MCF 10A (cell line): ENCODE measurements around the gene PPM1A. TPM values are rescaled to one million over a fixed set of nuclear protein-coding genes. Genes with fewer than 3 reads are reported as not detected.

Experiments
- BruUV-seq: library from RNA; stranded (reverse); fragments of 400-500 nt; replicated peaks from 2 replicates; lab custom pipeline; 2021; lab: Mats Ljungman, UMichigan
- CTCF ChIA-PET: fragments of 300-600 bp; sonication (Branson Sonifier 250); formaldehyde crosslinking; extraction: SDS; loops from one replicate; lab custom pipeline; 2021; ENCODE audit warnings: antibody characterized with exemption, inconsistent platforms; lab: Yijun Ruan, JAX
- POLR2A ChIA-PET: fragments of 300-600, 350-650 bp; sonication (Branson Sonifier 250); formaldehyde crosslinking; extraction: SDS; loops from one replicate; lab custom pipeline; 2020; ENCODE audit warnings: antibody characterized with exemption, inconsistent platforms; lab: Yijun Ruan, JAX
- DNase-seq: peaks from one replicate; pipeline ENCODE4 v3.0.0-alpha.2; 2018; ENCODE audit not compliant: unreplicated experiment
- H3K27ac Mint-ChIP-seq: one replicate; pipeline ENCODE4 v1.8.0; 2022; ENCODE audit warnings: mild to moderate bottlenecking, low read depth, mixed read lengths; ENCODE audit not compliant: unreplicated experiment
- H3K27me3 Mint-ChIP-seq: one replicate; pipeline ENCODE4 v1.8.0; 2022; ENCODE audit warnings: mixed read lengths; ENCODE audit not compliant: insufficient read depth, unreplicated experiment
- H3K36me3 Mint-ChIP-seq: one replicate; pipeline ENCODE4 v1.8.0; 2022; ENCODE audit warnings: mild to moderate bottlenecking, moderate library complexity, mixed read lengths; ENCODE audit not compliant: insufficient read depth, unreplicated experiment
- H3K4me1 Mint-ChIP-seq: one replicate; pipeline ENCODE4 v1.8.0; 2022; ENCODE audit warnings: mixed read lengths; ENCODE audit not compliant: insufficient read depth, unreplicated experiment
- H3K4me3 Mint-ChIP-seq: one replicate; pipeline ENCODE4 v1.8.0; 2022; ENCODE audit warnings: mild to moderate bottlenecking, moderate library complexity, mixed read lengths; ENCODE audit not compliant: unreplicated experiment
- H3K9me3 Mint-ChIP-seq: one replicate; pipeline ENCODE4 v1.8.0; 2022; ENCODE audit warnings: mixed read lengths; ENCODE audit not compliant: unreplicated experiment
- CTCF ChIP-seq: fragments of 200-600 bp; IDR thresholded peaks from one replicate; pipeline ENCODE4 v1.8.0; 2022; ENCODE audit warnings: antibody characterized with exemption, mild to moderate bottlenecking; ENCODE audit not compliant: unreplicated experiment
- intact Hi-C: fragments of 100-400 bp; cut with micrococcal nuclease; formaldehyde crosslinking; loops from 2 replicates; pipeline ENCODE4 v1.14.1; 2022
- total RNA-seq: library from RNA; stranded (reverse); gene quantifications from 2 replicates; pipeline ENCODE4 v1.2.3, GENCODE V29; 2022

Gene PPM1A
- total RNA-seq, 1 experiment from 2014 or later = 50.4 TPM

- H3K27ac Mint-ChIP-seq = no peak overlapping the region
- intact Hi-C loops = no loop called here
- peaks cover 22% of the 10 kb centered on the region for H3K4me1 Mint-ChIP-seq
- DNase-seq = no peak
- peaks cover 7% of the 10 kb centered on the region for H3K9me3 Mint-ChIP-seq
- H3K27me3 Mint-ChIP-seq = no peaks in the 10 kb centered on the region
- H3K4me3 Mint-ChIP-seq = no peak overlapping the region
- H3K36me3 Mint-ChIP-seq = no peaks in the 10 kb centered on the region
- CTCF ChIA-PET = no interaction called here
- no peak for TF ChIP-seq CTCF
- POLR2A ChIA-PET = interaction anchor here (0.8 kb wide), 1 partner anchor 994 kb away, joined by 4 read pairs; no protein-coding TSS in a partner anchor
- BruUV-seq = no TSS peak
Observed at GRCh38 chr14:60274448-60274847, 25.4 kb downstream of the PPM1A start.

- TF ChIP-seq CTCF = no peak
- Mint-ChIP-seq H3K4me1 (peaks cover 22% of the 10 kb centered on the region), H3K27me3 (no peaks in the 10 kb centered on the region), H3K36me3 (no peaks in the 10 kb centered on the region), H3K9me3 (peaks cover 7% of the 10 kb centered on the region), H3K4me3 (no peak overlapping the region), H3K27ac (no peak overlapping the region)
- no TSS peak for BruUV-seq
- POLR2A ChIA-PET = no interaction called here
- CTCF ChIA-PET = interaction anchor here (0.6 to 0.7 kb wide), 2 partner anchors 66 to 86 kb away, joined by 3 to 4 read pairs; no protein-coding TSS in a partner anchor
- intact Hi-C loops = no loop called here
- DNase-seq = no peak
Observed at GRCh38 chr14:60275932-60276331, 26.9 kb downstream of the PPM1A start.

- Mint-ChIP-seq H3K9me3 (peaks cover 7% of the 10 kb centered on the region), H3K4me3 (no peak overlapping the region), H3K36me3 (no peaks in the 10 kb centered on the region), H3K27me3 (no peaks in the 10 kb centered on the region), H3K4me1 (peaks cover 22% of the 10 kb centered on the region), H3K27ac (no peak overlapping the region)
- TF ChIP-seq CTCF = no peak
- ChIA-PET CTCF (interaction anchor here (0.7 kb wide), 1 partner anchor 86 kb away, joined by 4 read pairs; no protein-coding TSS in a partner anchor), POLR2A (no interaction called here)
- DNase-seq = no peak
- no TSS peak for BruUV-seq
- intact Hi-C loops = no loop called here
Observed at GRCh38 chr14:60276347-60276746, 27.3 kb downstream of the PPM1A start.

GRCh38 chr14:60277605-60278190 is 28.7 kb downstream of the PPM1A start:
- no peak overlapping the region for H3K27ac Mint-ChIP-seq
- H3K4me3 Mint-ChIP-seq = no peak overlapping the region
- H3K27me3 Mint-ChIP-seq = no peaks in the 10 kb centered on the region
- BruUV-seq = no TSS peak
- peaks cover 22% of the 10 kb centered on the region for H3K4me1 Mint-ChIP-seq
- DNase-seq = no peak
- ChIA-PET CTCF (no interaction called here), POLR2A (interaction anchor here (0.7 kb wide), 1 partner anchor 1464 kb away, joined by 3 read pairs; no protein-coding TSS in a partner anchor)
- intact Hi-C loops = no loop called here
- TF ChIP-seq CTCF = no peak
- H3K36me3 Mint-ChIP-seq = peaks cover 5% of the 10 kb centered on the region
- peaks cover 7% of the 10 kb centered on the region for H3K9me3 Mint-ChIP-seq
